IPS-NIHi7 (cell line): ENCODE measurements around the gene SOCS4.
"Not testable (repeated sequence)": the region's sequence is repeated elsewhere in the genome, so short reads cannot be mapped to it uniquely, and the experiment has no call there.

Experiments
- DNase-seq: peaks from one replicate; pipeline ENCODE4 v3.0.0; 2012; ENCODE audit warnings: mixed read lengths; ENCODE audit errors: extremely low spot score

SOCS4 gene

GRCh38 chr14:55026793-55027561, at the start of gene SOCS4, which contains the start of gene WDHD1:
Gene SOCS4, plus strand, starts transcription at chr14:55027236. Its CDS starts 15,806 bp downstream, at chr14:55043042.
Gene WDHD1, minus strand, starts transcription at chr14:55027099. Its CDS starts 312 bp downstream, at chr14:55026787.
- peak; percentile 93 for DNase-seq

GRCh38 chr14:54979039-54979438, 48.0 kb upstream of the SOCS4 start:
- no peak for DNase-seq

- no peak for DNase-seq
Measured at GRCh38 chr14:54981698-54982097, 45.3 kb upstream of the SOCS4 start.

GRCh38 chr14:54985156-54985555, 41.9 kb upstream of the SOCS4 start:
- DNase-seq, result no peak

GRCh38 chr14:55000381-55000780, 26.7 kb upstream of the SOCS4 start:
- DNase-seq, result no peak

- DNase-seq, result no peak
Measured at GRCh38 chr14:55005071-55005470, 22.0 kb upstream of the SOCS4 start.

GRCh38 chr14:55015006-55015405, 12.0 kb upstream of the SOCS4 start:
- no peak for DNase-seq

- DNase-seq, result no peak
Measured at GRCh38 chr14:55019968-55020554, 7.0 kb upstream of the SOCS4 start.

- not testable (repeated sequence) for DNase-seq
Measured at GRCh38 chr14:55024365-55024764, 2.7 kb upstream of the SOCS4 start.

GRCh38 chr14:55025948-55026347, 1.1 kb upstream of the SOCS4 start:
- no peak for DNase-seq

GRCh38 chr14:55026441-55026792, 619 bp upstream of the SOCS4 start:
- no peak for DNase-seq

- DNase-seq, result no peak
Measured at GRCh38 chr14:55028066-55028465, 1.0 kb downstream of the SOCS4 start.

GRCh38 chr14:55028476-55028875, 1.4 kb downstream of the SOCS4 start:
- no peak for DNase-seq

- DNase-seq, result no peak
Measured at GRCh38 chr14:55031190-55031589, 4.2 kb downstream of the SOCS4 start.

- not testable (repeated sequence) for DNase-seq
Measured at GRCh38 chr14:55037995-55038394, 11.0 kb downstream of the SOCS4 start.

GRCh38 chr14:55038708-55039107, 11.7 kb downstream of the SOCS4 start:
- DNase-seq, result no peak

GRCh38 chr14:55043528-55043927, 16.5 kb downstream of the SOCS4 start:
- no peak for DNase-seq

GRCh38 chr14:55045087-55045486, 18.1 kb downstream of the SOCS4 start:
- no peak for DNase-seq

GRCh38 chr14:55047301-55048053, 20.4 kb downstream of the SOCS4 start:
- no peak for DNase-seq

- no peak for DNase-seq
Measured at GRCh38 chr14:55048900-55049436, 21.9 kb downstream of the SOCS4 start.

- no peak for DNase-seq
Measured at GRCh38 chr14:55051165-55051422, 24.1 kb downstream of the SOCS4 start.

GRCh38 chr14:55051423-55052268, 24.6 kb downstream of the SOCS4 start, which contains the start of gene MAPK1IP1L:
Gene MAPK1IP1L, plus strand, starts transcription at chr14:55051647. Its CDS starts 10,037 bp downstream, at chr14:55061684.
- peak; percentile 97 for DNase-seq
